H1 (cell line): Measurements from ENCODE around the gene CALHM2. TPM values are rescaled to one million over a fixed set of nuclear protein-coding genes. Genes with fewer than 3 reads are reported as not detected.

ENCODE experiments used
- CTCF ChIA-PET: fragments of 300-600 bp; sonication (Branson Sonifier 250); formaldehyde crosslinking; loops from one replicate; lab custom pipeline; 2021; ENCODE audit not compliant: partially characterized antibody; lab: Charles Lee
- POLR2A ChIA-PET: fragments of 300-600 bp; sonication (Branson Sonifier 250); formaldehyde crosslinking; loops from one replicate; lab custom pipeline; 2021; ENCODE audit warnings: inconsistent platforms; ENCODE audit not compliant: partially characterized antibody; lab: Charles Lee
- DNase-seq, 2 experiments: peaks; one replicate each; pipeline versions ENCODE4 v3.0.0 to v3.0.0-alpha.2; 2010 to 2022; ENCODE audit warnings: low spot score in 2 of 2, low read depth in 1 of 2, mixed read lengths in 1 of 2
- FAIRE-seq: peaks from 2 replicates; lab custom pipeline; 2011; peaks lifted over from hg19 to GRCh38; lab: Jason Lieb, UNC
- H2AFZ ChIP-seq: 2 replicates; pipeline ENCODE4 v1.8.1; 2012; ENCODE audit warnings: low read length, inconsistent platforms
- H2AK5ac ChIP-seq: 2 replicates; pipeline ENCODE4 v1.6.1; 2013; ENCODE audit warnings: low read depth, low read length
- H2BK120ac ChIP-seq: replicated peaks from 2 replicates; pipeline ENCODE3; 2013; ENCODE audit warnings: low read depth, low read length, inconsistent platforms
- H2BK12ac ChIP-seq: 2 replicates; pipeline ENCODE4 v1.6.1; 2013; ENCODE audit warnings: low read depth, low read length
- H2BK15ac ChIP-seq: 2 replicates; pipeline ENCODE4 v1.6.1; 2013; ENCODE audit warnings: low read length
- H2BK20ac ChIP-seq: 2 replicates; pipeline ENCODE4 v1.6.1; 2013; ENCODE audit warnings: low read length
- H2BK5ac ChIP-seq: 2 replicates; pipeline ENCODE4 v1.6.1; 2013; ENCODE audit warnings: low read depth, low read length
- H3K14ac ChIP-seq: 2 replicates; pipeline ENCODE4 v1.6.1; 2013; ENCODE audit warnings: inconsistent platforms; ENCODE audit not compliant: insufficient read length
- H3K18ac ChIP-seq: 2 replicates; pipeline ENCODE4 v1.6.1; 2013; ENCODE audit warnings: low read length; ENCODE audit errors: extremely low read depth
- H3K23ac ChIP-seq: 2 replicates; pipeline ENCODE4 v1.6.1; 2013; ENCODE audit warnings: inconsistent platforms; ENCODE audit not compliant: insufficient read length
- H3K23me2 ChIP-seq: 2 replicates; pipeline ENCODE4 v1.6.1; 2013; ENCODE audit warnings: low read depth, low read length
- H3K27ac ChIP-seq: 2 replicates; pipeline ENCODE4 v1.6.1; 2011; ENCODE audit warnings: low read depth, low read length, inconsistent platforms
- H3K27me3 ChIP-seq, 4 experiments: replicated peaks in 1 of 4; 1 replicate in 1 of 4; 2 replicates in 3 of 4; pipeline versions ENCODE4 v1.6.1 to v1.8.1; 2011 to 2013; ENCODE audit warnings: low read length in 3 of 4, mild to moderate bottlenecking in 3 of 4, inconsistent platforms in 2 of 4, mixed read lengths in 2 of 4, moderate library complexity in 1 of 4; ENCODE audit not compliant: control insufficient read depth in 3 of 4, insufficient read depth in 3 of 4; ENCODE audit errors: extremely low read depth in 1 of 4
- H3K36me3 ChIP-seq, 4 experiments: 2 replicates each; pipeline versions ENCODE4 v1.6.1 to v1.8.1; 2011 to 2013; ENCODE audit warnings: mild to moderate bottlenecking in 4 of 4, low read length in 3 of 4, moderate library complexity in 2 of 4, control low read depth in 1 of 4, inconsistent platforms in 1 of 4; ENCODE audit not compliant: insufficient read depth in 4 of 4, control insufficient read depth in 2 of 4
- H3K4ac ChIP-seq: replicated peaks from 2 replicates; pipeline ENCODE3; 2013; ENCODE audit warnings: low read length, low read depth, mixed read lengths, inconsistent platforms; ENCODE audit not compliant: insufficient read length
- H3K4me1 ChIP-seq, 4 experiments: replicated peaks in 1 of 4; 1 replicate in 1 of 4; 2 replicates in 3 of 4; pipeline versions ENCODE4 v1.6.1 to v1.8.1; 2011 to 2013; ENCODE audit warnings: low read length in 3 of 4, inconsistent platforms in 2 of 4, mixed read lengths in 1 of 4; ENCODE audit not compliant: insufficient read depth in 4 of 4, control insufficient read depth in 3 of 4
- H3K4me2 ChIP-seq, 2 experiments: 2 replicates each; pipeline versions ENCODE4 v1.6.1 to v1.8.1; 2011 to 2013; ENCODE audit warnings: low read depth in 2 of 2, low read length in 2 of 2, control low read depth in 1 of 2, inconsistent platforms in 1 of 2, mild to moderate bottlenecking in 1 of 2; ENCODE audit not compliant: insufficient read depth in 1 of 2
- H3K4me3 ChIP-seq, 4 experiments: fragments of 200-600, 300-600 bp in 1 of 4; sonication (generic), shearing (Covaris generic), sonication (Bioruptor Twin) in 1 of 4; 2 replicates each; pipeline versions ENCODE4 v1.5.1 to v1.8.1; 2011 to 2016; ENCODE audit warnings: low read length in 4 of 4, low read depth in 3 of 4, control low read depth in 2 of 4, inconsistent platforms in 2 of 4, mild to moderate bottlenecking in 2 of 4, mixed read lengths in 1 of 4, moderate library complexity in 1 of 4; ENCODE audit not compliant: insufficient read depth in 2 of 4; ENCODE audit errors: extremely low read depth in 1 of 4
- H3K56ac ChIP-seq: replicated peaks from 2 replicates; pipeline ENCODE3; 2013; ENCODE audit warnings: low read depth, mild to moderate bottlenecking, mixed read lengths, low read length, inconsistent platforms; ENCODE audit not compliant: insufficient read length
- H3K79me1 ChIP-seq: 2 replicates; pipeline ENCODE4 v1.6.1; 2013; ENCODE audit warnings: low read depth, low read length, control low read depth
- H3K79me2 ChIP-seq, 2 experiments: 2 replicates each; pipeline versions ENCODE4 v1.6.1 to v1.8.1; 2012 to 2013; ENCODE audit warnings: low read length in 2 of 2, mild to moderate bottlenecking in 2 of 2, inconsistent platforms in 1 of 2; ENCODE audit not compliant: insufficient read depth in 2 of 2, control insufficient read depth in 1 of 2
- H3K9ac ChIP-seq, 4 experiments: replicated peaks in 1 of 4; 1 replicate in 1 of 4; 2 replicates in 3 of 4; pipeline versions ENCODE4 v1.6.1 to v1.8.1; 2011 to 2013; ENCODE audit warnings: low read depth in 3 of 4, low read length in 3 of 4, control low read depth in 2 of 4, mild to moderate bottlenecking in 2 of 4, moderate library complexity in 2 of 4, inconsistent platforms in 1 of 4; ENCODE audit errors: extremely low read depth in 1 of 4
- H3K9me3 ChIP-seq, 2 experiments: 2 replicates each; pipeline versions ENCODE4 v1.6.1 to v1.8.1; 2012 to 2013; ENCODE audit warnings: mild to moderate bottlenecking in 2 of 2, moderate library complexity in 2 of 2, control low read depth in 1 of 2, inconsistent platforms in 1 of 2, low read depth in 1 of 2, low read length in 1 of 2, mixed read lengths in 1 of 2; ENCODE audit not compliant: insufficient read depth in 2 of 2
- H4K20me1 ChIP-seq, 2 experiments: replicated peaks in 1 of 2; 2 replicates each; pipeline versions ENCODE3 to v1.8.1; 2011 to 2013; ENCODE audit warnings: inconsistent platforms in 2 of 2, low read length in 2 of 2, mild to moderate bottlenecking in 1 of 2; ENCODE audit not compliant: insufficient read depth in 2 of 2, control insufficient read depth in 1 of 2
- H4K5ac ChIP-seq: 2 replicates; pipeline ENCODE4 v1.6.1; 2013; ENCODE audit warnings: low read length, low read depth, mixed read lengths, inconsistent platforms; ENCODE audit not compliant: insufficient read length
- H4K8ac ChIP-seq: 2 replicates; pipeline ENCODE4 v1.8.0; 2013; ENCODE audit warnings: mild to moderate bottlenecking, moderate library complexity, low read length, inconsistent platforms; ENCODE audit not compliant: insufficient read depth; ENCODE audit errors: extremely low read depth
- H4K91ac ChIP-seq: replicated peaks from 2 replicates; pipeline ENCODE3; 2013; ENCODE audit warnings: low read length, mixed read lengths, inconsistent platforms; ENCODE audit not compliant: insufficient read length
- ATF3 ChIP-seq: IDR thresholded peaks from 2 replicates; pipeline ENCODE4 v1.6.1; 2011; ENCODE audit warnings: low read depth, mild to moderate bottlenecking, low read length; ENCODE audit not compliant: insufficient read depth
- CTCF ChIP-seq, 3 experiments: IDR thresholded peaks; 1 replicate in 2 of 3; 2 replicates in 1 of 3; pipeline versions ENCODE4 v1.5.1 to v1.6.1; 2011; ENCODE audit warnings: low read length in 3 of 3, mild to moderate bottlenecking in 3 of 3, inconsistent platforms in 2 of 3, low read depth in 1 of 3, moderate library complexity in 1 of 3; ENCODE audit not compliant: insufficient read depth in 1 of 3; ENCODE audit errors: control extremely low read depth in 1 of 3
- EZH2 ChIP-seq: fragments of 200-600 bp; sonication (generic); IDR thresholded peaks from 2 replicates; pipeline ENCODE4 v1.7.1; 2012; ENCODE audit warnings: low read depth, mild to moderate bottlenecking, moderate library complexity, low read length, inconsistent platforms; ENCODE audit not compliant: severe bottlenecking
- HDAC2 ChIP-seq, 2 experiments: fragments of 300-600 bp in 1 of 2; sonication (generic) in 1 of 2; IDR thresholded peaks; 2 replicates each; pipeline ENCODE4 v1.6.1; 2011 to 2012; ENCODE audit warnings: low read depth in 2 of 2, low read length in 2 of 2, mild to moderate bottlenecking in 2 of 2, moderate library complexity in 2 of 2, borderline replicate concordance in 1 of 2, inconsistent platforms in 1 of 2
- KDM5A ChIP-seq: fragments of 200-600 bp; IDR thresholded peaks from 2 replicates; pipeline ENCODE4 v1.7.1; 2012; ENCODE audit warnings: mild to moderate bottlenecking, low read length, inconsistent platforms, mixed read lengths
- SIX5 ChIP-seq: IDR thresholded peaks from 2 replicates; pipeline ENCODE4 v1.6.1; 2011; ENCODE audit warnings: mild to moderate bottlenecking, low read depth, low read length
- TEAD4 ChIP-seq: IDR thresholded peaks from 2 replicates; pipeline ENCODE4 v1.6.1; 2012; ENCODE audit warnings: low read depth, low read length, inconsistent platforms, mixed read lengths
- WGBS, 2 experiments: shearing (Covaris generic) in 1 of 2; methylation state at CpG; one replicate each; pipeline versions ENCODE4 v1.1.6 to v1.1.7; 2013 to 2015; ENCODE audit warnings: low lambda C conversion rate in 2 of 2, mixed read lengths in 2 of 2, inconsistent platforms in 1 of 2, low coverage in 1 of 2, missing lambda C conversion rate in 1 of 2; ENCODE audit not compliant: insufficient replicate concordance in 2 of 2, insufficient coverage in 1 of 2, insufficient read length in 1 of 2; ENCODE audit errors: extremely low coverage in 1 of 2, missing lambda C conversion rate in 1 of 2; 5-methylcytosine and 5-hydroxymethylcytosine counted together
- polyA plus RNA-seq, 7 experiments: library from polyadenylated mRNA; depleted of rRNA in 3 of 7; stranded (reverse) in 5 of 7; unstranded in 2 of 7; fragments of >200 nt in 5 of 7; fragments of 200-250 nt in 2 of 7; gene quantifications; 1 replicate in 5 of 7; 2 replicates in 1 of 7; 4 replicates in 1 of 7; pipeline versions ENCODE4 v1.2.1 to v1.2.3, GENCODE V29; 2011 to 2013; ENCODE audit warnings: missing spikeins in 2 of 7, mixed read lengths in 2 of 7
- total RNA-seq: library from RNA; stranded (reverse); fragmentation: NEBNext Ultra II Directional; extraction: Animal tissue kit (Norgen Biotek cat#: 25700); gene quantifications from 2 replicates; pipeline ENCODE4 v1.2.1, GENCODE V29; 2021

The CALHM2 gene
- total and polyA plus RNA-seq, 2 of the 8 experiments (the other 6 are each of a cell fraction or from before 2014, with no cell fraction given), result 1.2 to 2.4 TPM

GRCh38 chr10:103445366-103445765 lies 6.8 kb downstream of the CALHM2 start:
- DNase-seq (no peak), FAIRE-seq (no peak)
- Histone ChIP-seq H2BK5ac (no peak overlapping the region), H3K14ac (no peak overlapping the region), H2BK15ac (no peak overlapping the region), H2AFZ (no peak overlapping the region), H4K8ac (no peak overlapping the region), H3K9ac (no peak overlapping the region), H2AK5ac (no peak overlapping the region), H3K9me3 (no peaks in the 10 kb centered on the region), H3K23ac (no peak overlapping the region), H2BK20ac (no peak overlapping the region), H3K4me2 (no peak overlapping the region), H3K18ac (no peak overlapping the region), H2BK120ac (no peak overlapping the region), H3K36me3 (peaks cover 29 to 68% (median 59%) of the 10 kb centered on the region in 4 experiments), H3K4me1 (no peaks in the 10 kb centered on the region), H3K56ac (no peak overlapping the region), H4K20me1 (peaks cover 3 to 10% of the 10 kb centered on the region in 2 experiments), H3K27me3 (no peaks in the 10 kb centered on the region), H3K27ac (no peak overlapping the region), H3K4me3 (no peak overlapping the region), H3K23me2 (no peaks in the 10 kb centered on the region), H3K4ac (no peak overlapping the region), H4K5ac (no peak overlapping the region), H3K79me1 (no peaks in the 10 kb centered on the region; the same call in 1 of the 2 replicates), H4K91ac (no peak overlapping the region), H3K79me2 (no peaks in the 10 kb centered on the region), H2BK12ac (no peak overlapping the region)
- TF ChIP-seq ATF3 (no peak), SIX5 (no peak), CTCF (IDR thresholded peaks at IDR 0.05; ENCODE audit: control extremely low read depth in 1 of 3, insufficient read depth in 1 of 3, low read depth in 1 of 3, low read length in 3 of 3) (no peak), TEAD4 (no peak), KDM5A (no peak), EZH2 (no peak), HDAC2 (IDR thresholded peaks at IDR 0.05; ENCODE audit: borderline replicate concordance in 1 of 2, low read depth in 2 of 2, low read length in 2 of 2) (no peak)
- CTCF ChIA-PET, result interaction anchor here (1.4 to 2.0 kb wide), 3 partner anchors 9 to 148 kb away, joined by 3 to 8 read pairs (median 4); no protein-coding TSS in a partner anchor
- WGBS, 2 experiments, result 88% methylated on average over 9 of the region's 9 CpGs; no CpG with 5 or more reads in 1 of the 2 experiments
- POLR2A ChIA-PET, result no interaction called here
